Mesothelial cell of epicardium (in vitro differentiated cells): ENCODE data around the gene FAAH. TPM values are rescaled to one million over a fixed set of nuclear protein-coding genes. Genes with fewer than 3 reads are reported as not detected.
A peak's percentile ranks its signal among the peaks of the same experiment; 100 is the strongest.

Experiments used
- DNase-seq, 2 experiments: peaks; one replicate each; pipeline ENCODE4 v3.0.0; 2021; ENCODE audit warnings: low spot score in 2 of 2; ENCODE audit not compliant: unreplicated experiment in 2 of 2
- H3K27ac Mint-ChIP-seq: 2 replicates; pipeline ENCODE4 v1.8.0; 2021; ENCODE audit warnings: mixed read lengths
- H3K27me3 Mint-ChIP-seq: 2 replicates; pipeline ENCODE4 v1.8.0; 2021; ENCODE audit warnings: low read depth, mixed read lengths
- H3K36me3 Mint-ChIP-seq: 2 replicates; pipeline ENCODE4 v1.8.0; 2021; ENCODE audit warnings: mixed read lengths
- H3K4me1 Mint-ChIP-seq: 2 replicates; pipeline ENCODE4 v1.8.0; 2021; ENCODE audit warnings: mixed read lengths
- H3K4me3 Mint-ChIP-seq: 2 replicates; pipeline ENCODE4 v1.8.0; 2021; ENCODE audit warnings: mild to moderate bottlenecking, moderate library complexity, mixed read lengths
- H3K9me3 Mint-ChIP-seq: 2 replicates; pipeline ENCODE4 v1.8.0; 2021; ENCODE audit warnings: mixed read lengths
- CTCF ChIP-seq: fragments of 200-600 bp; sonication (generic); IDR thresholded peaks from one replicate; pipeline ENCODE4 v1.5.0; 2021; ENCODE audit warnings: antibody characterized with exemption; ENCODE audit not compliant: unreplicated experiment
- total RNA-seq: library from RNA; stranded (reverse); gene quantifications from 3 replicates; pipeline ENCODE4 v1.2.1, GENCODE V29; 2021

The FAAH gene
- total RNA-seq, 1 donor from 2014 or later: 35.0 TPM

- DNase-seq: no peak
- H3K27me3 Mint-ChIP-seq: no peaks in the 10 kb centered on the region
- H3K9me3 Mint-ChIP-seq: no peaks in the 10 kb centered on the region
These were observed 23.9 kb upstream of the FAAH start for GRCh38 chr1:46370214-46370633.

GRCh38 chr1:46372431-46372830 lies 21.7 kb upstream of the FAAH start:
- no peak overlapping the region for H3K27ac Mint-ChIP-seq
- H3K9me3 Mint-ChIP-seq: no peaks in the 10 kb centered on the region
- H3K4me1 Mint-ChIP-seq: peaks cover 3% of the 10 kb centered on the region
- H3K36me3 Mint-ChIP-seq: peaks cover 9% of the 10 kb centered on the region
- no peak for DNase-seq
- TF ChIP-seq CTCF: no peak
- H3K27me3 Mint-ChIP-seq: no peaks in the 10 kb centered on the region
- H3K4me3 Mint-ChIP-seq: no peak overlapping the region

More at GRCh38 chr1:46370214-46370633, 23.9 kb upstream of the FAAH start:
- Mint-ChIP-seq H3K27ac (no peak overlapping the region), H3K36me3 (peaks cover 9% of the 10 kb centered on the region), H3K4me1 (peaks cover 5% of the 10 kb centered on the region), H3K4me3 (no peak overlapping the region)
- TF ChIP-seq CTCF: no peak

GRCh38 chr1:46379996-46380395 lies 14.1 kb upstream of the FAAH start:
- Mint-ChIP-seq H3K4me3 (no peak overlapping the region), H3K27ac (no peak overlapping the region), H3K36me3 (peaks cover 6% of the 10 kb centered on the region), H3K9me3 (peaks cover 7% of the 10 kb centered on the region), H3K4me1 (peaks cover 5% of the 10 kb centered on the region), H3K27me3 (peaks cover 4% of the 10 kb centered on the region)
- no peak for DNase-seq
- no peak for TF ChIP-seq CTCF

GRCh38 chr1:46380508-46380907 lies 13.6 kb upstream of the FAAH start:
- H3K27ac Mint-ChIP-seq: no peak overlapping the region
- TF ChIP-seq CTCF: no peak
- DNase-seq: no peak
- H3K9me3 Mint-ChIP-seq: peaks cover 10% of the 10 kb centered on the region
- H3K4me3 Mint-ChIP-seq: no peak overlapping the region
- peaks cover 4% of the 10 kb centered on the region for H3K27me3 Mint-ChIP-seq
- peaks cover 5% of the 10 kb centered on the region for H3K4me1 Mint-ChIP-seq
- H3K36me3 Mint-ChIP-seq: peaks cover 6% of the 10 kb centered on the region

GRCh38 chr1:46393510-46393909 lies 607 bp upstream of the FAAH start:
- peak overlapping the region; percentile 59 for H3K4me3 Mint-ChIP-seq
- DNase-seq: no peak
- peaks cover 6% of the 10 kb centered on the region for H3K36me3 Mint-ChIP-seq
- peaks cover 5% of the 10 kb centered on the region for H3K9me3 Mint-ChIP-seq
- no peak for TF ChIP-seq CTCF
- H3K4me1 Mint-ChIP-seq: peaks cover 33% of the 10 kb centered on the region
- H3K27ac Mint-ChIP-seq: peak overlapping the region; percentile 12
- H3K27me3 Mint-ChIP-seq: peaks cover 18% of the 10 kb centered on the region

- Mint-ChIP-seq H3K36me3 (peaks cover 6% of the 10 kb centered on the region), H3K4me3 (peak overlapping the region; percentile 83), H3K4me1 (peaks cover 33% of the 10 kb centered on the region), H3K27ac (peak overlapping the region; percentile 66), H3K9me3 (peaks cover 5% of the 10 kb centered on the region), H3K27me3 (peaks cover 22% of the 10 kb centered on the region)
- no peak for DNase-seq
- no peak for TF ChIP-seq CTCF
These were observed 852 bp downstream of the FAAH start for GRCh38 chr1:46394872-46395465.
